K562 (cell line): ENCODE results near the gene HCN4. TPM values are rescaled to one million over a fixed set of nuclear protein-coding genes. Genes with fewer than 3 reads are reported as not detected.

Experiments used
- ATAC-seq: fragments of 200-7000 bp; cut with Tn5 transposase; 3 replicates; pipeline ENCODE4 v1.9.1; 2020; ENCODE audit warnings: moderate library complexity
- BruUV-seq: library from RNA; stranded (reverse); fragments of 400-500 nt; replicated peaks from 2 replicates; lab custom pipeline; 2021; lab: Mats Ljungman, UMichigan
- CTCF ChIA-PET: fragments of 300-600 bp; formaldehyde crosslinking; extraction: SDS; loops from one replicate; lab custom pipeline; 2021; ENCODE audit warnings: low intra/inter-chr PET ratio; lab: Yijun Ruan, JAX
- POLR2A ChIA-PET: fragments of 300-600, 350-650 bp; sonication (Branson Sonifier 250); formaldehyde crosslinking; extraction: SDS; loops from one replicate; lab custom pipeline; 2021; ENCODE audit warnings: antibody characterized with exemption, inconsistent platforms; lab: Yijun Ruan, JAX
- DNase-seq, 4 experiments: peaks; one replicate each; pipeline versions ENCODE4 v3.0.0 to v3.0.0-alpha.2; 2011 to 2018; ENCODE audit warnings: low spot score in 3 of 4, mixed read lengths in 3 of 4; ENCODE audit errors: extremely low read depth in 1 of 4
- FAIRE-seq: peaks from 2 replicates; lab custom pipeline; 2011; peaks lifted over from hg19 to GRCh38; lab: Jason Lieb, UNC
- H2AFZ ChIP-seq: 2 replicates; pipeline ENCODE4 v1.6.0; 2011; ENCODE audit warnings: low read depth, low read length, control low read depth, inconsistent platforms
- H3K27ac ChIP-seq: fragments of 200-600 bp; 3 replicates; pipeline ENCODE4 v1.8.0; 2011; ENCODE audit warnings: low read depth, mild to moderate bottlenecking, control low read depth, inconsistent platforms, low read length, moderate library complexity, mixed read lengths; ENCODE audit errors: extremely low read depth
- H3K27me3 ChIP-seq, 2 experiments: fragments of 300-600 bp in 1 of 2; 2 replicates in 1 of 2; 3 replicates in 1 of 2; pipeline versions ENCODE4 v1.6.0 to v1.8.0; 2011; ENCODE audit warnings: inconsistent platforms in 2 of 2, low read length in 2 of 2, mild to moderate bottlenecking in 1 of 2, mixed read lengths in 1 of 2, moderate library complexity in 1 of 2; ENCODE audit not compliant: control insufficient read depth in 2 of 2, insufficient read depth in 2 of 2
- H3K36me3 ChIP-seq: fragments of 300-600 bp; 3 replicates; pipeline ENCODE4 v1.8.0; 2011; ENCODE audit warnings: mild to moderate bottlenecking, low read length, inconsistent platforms; ENCODE audit not compliant: control insufficient read depth, insufficient read depth
- H3K4me1 ChIP-seq, 2 experiments: fragments of 200-600 bp in 1 of 2; replicated peaks in 1 of 2; 2 replicates in 1 of 2; 3 replicates in 1 of 2; pipeline versions ENCODE4 v1.5.1 to v1.8.0; 2011; ENCODE audit warnings: inconsistent platforms in 2 of 2, low read length in 2 of 2, mild to moderate bottlenecking in 1 of 2, mixed read lengths in 1 of 2, moderate library complexity in 1 of 2; ENCODE audit not compliant: control insufficient read depth in 2 of 2, insufficient read depth in 2 of 2
- H3K4me2 ChIP-seq: 2 replicates; pipeline ENCODE4 v1.6.1; 2011; ENCODE audit warnings: low read length, control low read depth, inconsistent platforms, mixed read lengths; ENCODE audit not compliant: insufficient read depth
- H3K4me3 ChIP-seq: fragments of 200-600 bp; sonication (generic), shearing (Covaris generic); 2 replicates; pipeline ENCODE4 v1.5.1; 2016; ENCODE audit warnings: control low read depth, inconsistent platforms
- H3K79me2 ChIP-seq: fragments of 200-600 bp; 3 replicates; pipeline ENCODE4 v1.8.0; 2011; ENCODE audit warnings: low read length, inconsistent platforms; ENCODE audit not compliant: control insufficient read depth, insufficient read depth
- H3K9ac ChIP-seq, 2 experiments: 2 replicates each; pipeline versions ENCODE4 v1.6.0 to v1.6.1; 2011; ENCODE audit warnings: low read depth in 2 of 2, low read length in 2 of 2, control low read depth in 1 of 2, inconsistent platforms in 1 of 2, mild to moderate bottlenecking in 1 of 2, mixed read lengths in 1 of 2; ENCODE audit not compliant: insufficient read depth in 1 of 2
- H3K9me1 ChIP-seq: one replicate; pipeline ENCODE4 v1.6.0; 2011; ENCODE audit warnings: inconsistent platforms, mild to moderate bottlenecking, low read length, moderate library complexity; ENCODE audit not compliant: control insufficient read depth, insufficient read depth
- H3K9me3 ChIP-seq: replicated peaks from 2 replicates; pipeline ENCODE4 v1.5.1; 2011; ENCODE audit warnings: low read depth, low read length, inconsistent platforms; ENCODE audit not compliant: control insufficient read depth, insufficient read depth
- H4K20me1 ChIP-seq: replicated peaks from 2 replicates; pipeline ENCODE4 v1.6.1; 2011; ENCODE audit warnings: low read length, inconsistent platforms, mixed read lengths; ENCODE audit not compliant: control insufficient read depth, insufficient read depth
- CHD1 ChIP-seq: fragments of 200-600 bp; sonication (generic); IDR thresholded peaks from one replicate; pipeline ENCODE4 v1.6.1; 2012; ENCODE audit warnings: mild to moderate bottlenecking, moderate library complexity, low read length, inconsistent platforms
- EHMT2 ChIP-seq: fragments of 450-650 bp; IDR thresholded peaks from 2 replicates; pipeline ENCODE4 v1.6.1; 2018; ENCODE audit warnings: antibody characterized with exemption
- ELK3 ChIP-seq: fragments of 450-650 bp; formaldehyde crosslinking; IDR thresholded peaks from 2 replicates; pipeline ENCODE4 v1.4.0; 2020; ENCODE audit warnings: mild to moderate bottlenecking
- EWSR1 ChIP-seq: fragments of 450-650 bp; IDR thresholded peaks from 2 replicates; pipeline ENCODE4 v1.6.1; 2018; ENCODE audit warnings: borderline replicate concordance, mild to moderate bottlenecking, low read depth, moderate library complexity; ENCODE audit not compliant: partially characterized antibody
- FIP1L1 ChIP-seq: fragments of 200-400 bp; formaldehyde crosslinking; IDR thresholded peaks from 2 replicates; pipeline ENCODE4 v1.6.1; 2018; ENCODE audit warnings: mild to moderate bottlenecking, low read depth, low read length; ENCODE audit not compliant: poor library complexity, severe bottlenecking
- FOS ChIP-seq: IDR thresholded peaks from 3 replicates; pipeline ENCODE4 v1.6.1; 2011; ENCODE audit not compliant: insufficient read length; ENCODE audit errors: extremely low read depth
- HDAC2 ChIP-seq: fragments of 450-650 bp; IDR thresholded peaks from 2 replicates; pipeline ENCODE4 v1.6.1; 2016; ENCODE audit warnings: mild to moderate bottlenecking
- MED1 ChIP-seq: sonication (generic); formaldehyde crosslinking; IDR thresholded peaks from 2 replicates; pipeline ENCODE4 v1.8.1; 2023; ENCODE audit warnings: missing genetic modification reagents, borderline replicate concordance
- SMAD1 ChIP-seq: fragments of 150-350 bp; IDR thresholded peaks from 2 replicates; pipeline ENCODE4 v1.6.1; 2014; ENCODE audit warnings: low read length, low read depth; ENCODE audit not compliant: partially characterized antibody
- SMC3 ChIP-seq: conservative IDR thresholded peaks from 2 replicates; pipeline ENCODE4 v1.6.1; 2011; ENCODE audit warnings: low read depth, low read length, improper control_type of control experiment; ENCODE audit not compliant: insufficient read depth
- U2AF2 ChIP-seq: fragments of 200-400 bp; formaldehyde crosslinking; optimal IDR thresholded peaks from 2 replicates; pipeline ENCODE3; 2017; ENCODE audit warnings: low read depth, mild to moderate bottlenecking, low read length
- ZNF24 ChIP-seq: fragments of 450-650 bp; IDR thresholded peaks from 2 replicates; pipeline ENCODE4 v1.6.1; 2016
- ZNF354B ChIP-seq: fragments of 250-450 bp; sonication (Bioruptor Pico); IDR thresholded peaks from 2 replicates; pipeline ENCODE4 v1.4.0; 2020
- ZNF699 ChIP-seq: fragments of 250-450 bp; sonication (Bioruptor Pico); IDR thresholded peaks from 2 replicates; pipeline ENCODE4 v1.8.0; 2021; ENCODE audit warnings: mild to moderate bottlenecking, moderate library complexity; ENCODE audit not compliant: insufficient replicate concordance
- WGBS: fragments of 100-300 bp; shearing (Covaris generic); methylation state at CpG from one replicate; pipeline ENCODE4 v1.1.6; 2016; ENCODE audit warnings: low coverage, mixed read lengths; ENCODE audit not compliant: insufficient coverage; ENCODE audit errors: missing lambda C conversion rate; 5-methylcytosine and 5-hydroxymethylcytosine counted together
- in situ Hi-C: fragments of 300-500 bp; cut with MboI; formaldehyde crosslinking; loops from 4 replicates; pipeline ENCODE4 v1.15.0; 2018; ENCODE audit warnings: inconsistent platforms, mixed read lengths
- intact Hi-C: fragments of 100-400 bp; cut with micrococcal nuclease; formaldehyde crosslinking; loops from 2 replicates; pipeline ENCODE4 v1.14.2; 2022
- polyA plus RNA-seq, 8 experiments: library from polyadenylated mRNA; depleted of rRNA in 4 of 8; stranded (reverse) in 5 of 8; unstranded in 3 of 8; fragments of >200 nt; fragmentation: Nextera tagmentation in 2 of 8; fragmentation: Illumina TruSeq in 1 of 8; extraction: Ambion mirVana in 2 of 8; extraction: Trizol in 1 of 8; gene quantifications; 2 replicates each; pipeline versions ENCODE4 v1.2.1 to v1.2.3, GENCODE V29; 2011 to 2014; ENCODE audit warnings: inconsistent platforms in 1 of 8, missing spikeins in 1 of 8
- total RNA-seq, 7 experiments: library from RNA; depleted of rRNA in 6 of 7; stranded (reverse); fragments of >200 nt in 6 of 7; fragmentation: Illumina TruSeq in 2 of 7; extraction: Trizol in 2 of 7; gene quantifications; 2 replicates each; pipeline versions ENCODE4 v1.2.1 to v1.2.3, GENCODE V29; 2011 to 2021; ENCODE audit warnings: low replicate concordance in 1 of 7
- TF ChIP-seq, protein P1 (sequence below): fragments of 150-350 bp; IDR thresholded peaks from 2 replicates; pipeline ENCODE4 v1.6.1; 2014; ENCODE audit warnings: low read depth, mild to moderate bottlenecking, low read length, borderline replicate concordance

HCN4 gene
- total and polyA plus RNA-seq, 9 of the 15 experiments (the other 6 are each of a cell fraction or from before 2014, with no cell fraction given) = not detected

DNA sequence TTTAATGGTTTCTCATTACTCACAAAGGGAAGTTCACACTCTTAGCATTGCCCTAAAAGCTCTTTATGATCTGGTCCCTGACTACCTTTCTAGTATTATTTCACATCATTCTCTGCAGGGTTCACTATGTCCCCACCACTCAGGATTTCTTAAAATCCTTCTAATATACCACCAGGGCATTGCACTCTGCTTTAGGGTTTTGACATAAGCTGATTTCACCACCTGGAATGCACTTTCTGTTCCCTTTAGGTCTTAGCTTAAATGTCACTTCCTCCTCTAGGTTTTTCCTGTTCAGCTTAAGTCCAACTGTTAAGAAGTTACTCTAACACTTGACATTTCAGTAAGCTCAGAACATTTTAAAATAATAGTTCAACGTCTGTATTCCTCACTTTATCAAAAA, 81.7 kb downstream of the HCN4 start:
- Histone ChIP-seq H3K4me3 (no peak overlapping the region), H3K27me3 (peaks cover 2 to 10% of the 10 kb centered on the region in 2 experiments; a peak in 3 of 5 replicates), H4K20me1 (no peaks in the 10 kb centered on the region), H3K9me3 (no peaks in the 10 kb centered on the region), H3K9ac (no peak overlapping the region), H3K36me3 (no peaks in the 10 kb centered on the region), H3K4me1 (no peaks in the 10 kb centered on the region), H3K4me2 (no peak overlapping the region), H3K9me1 (no peaks in the 10 kb centered on the region), H2AFZ (no peak overlapping the region), H3K79me2 (no peaks in the 10 kb centered on the region), H3K27ac (no peak overlapping the region)
- intact Hi-C loops (no loop called here), in situ Hi-C loops (no loop called here)
- CTCF ChIA-PET = interaction anchor here (1.4 kb wide), 1 partner anchor 413 kb away, joined by 5 read pairs; no protein-coding TSS in a partner anchor
- DNase-seq (no peak), ATAC-seq (no peak), FAIRE-seq (no peak)
- no TSS peak for BruUV-seq
- POLR2A ChIA-PET = interaction anchor here (0.6 kb wide), 1 partner anchor 1064 kb away, joined by 4 read pairs; no protein-coding TSS in a partner anchor
- TF ChIP-seq HDAC2 (no peak), U2AF2 (no peak), FOS (no peak), ELK3 (no peak), FIP1L1 (no peak), ZNF24 (no peak), SMAD1 (no peak), EWSR1 (no peak), ZNF699 (no peak), ZNF354B (no peak), SMC3 (no peak), EHMT2 (no peak), CHD1 (no peak), MED1 (CRISPR knock-in tag) (no peak)
- TF ChIP-seq, protein P1, sequence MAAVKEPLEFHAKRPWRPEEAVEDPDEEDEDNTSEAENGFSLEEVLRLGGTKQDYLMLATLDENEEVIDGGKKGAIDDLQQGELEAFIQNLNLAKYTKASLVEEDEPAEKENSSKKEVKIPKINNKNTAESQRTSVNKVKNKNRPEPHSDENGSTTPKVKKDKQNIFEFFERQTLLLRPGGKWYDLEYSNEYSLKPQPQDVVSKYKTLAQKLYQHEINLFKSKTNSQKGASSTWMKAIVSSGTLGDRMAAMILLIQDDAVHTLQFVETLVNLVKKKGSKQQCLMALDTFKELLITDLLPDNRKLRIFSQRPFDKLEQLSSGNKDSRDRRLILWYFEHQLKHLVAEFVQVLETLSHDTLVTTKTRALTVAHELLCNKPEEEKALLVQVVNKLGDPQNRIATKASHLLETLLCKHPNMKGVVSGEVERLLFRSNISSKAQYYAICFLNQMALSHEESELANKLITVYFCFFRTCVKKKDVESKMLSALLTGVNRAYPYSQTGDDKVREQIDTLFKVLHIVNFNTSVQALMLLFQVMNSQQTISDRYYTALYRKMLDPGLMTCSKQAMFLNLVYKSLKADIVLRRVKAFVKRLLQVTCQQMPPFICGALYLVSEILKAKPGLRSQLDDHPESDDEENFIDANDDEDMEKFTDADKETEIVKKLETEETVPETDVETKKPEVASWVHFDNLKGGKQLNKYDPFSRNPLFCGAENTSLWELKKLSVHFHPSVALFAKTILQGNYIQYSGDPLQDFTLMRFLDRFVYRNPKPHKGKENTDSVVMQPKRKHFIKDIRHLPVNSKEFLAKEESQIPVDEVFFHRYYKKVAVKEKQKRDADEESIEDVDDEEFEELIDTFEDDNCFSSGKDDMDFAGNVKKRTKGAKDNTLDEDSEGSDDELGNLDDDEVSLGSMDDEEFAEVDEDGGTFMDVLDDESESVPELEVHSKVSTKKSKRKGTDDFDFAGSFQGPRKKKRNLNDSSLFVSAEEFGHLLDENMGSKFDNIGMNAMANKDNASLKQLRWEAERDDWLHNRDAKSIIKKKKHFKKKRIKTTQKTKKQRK = no peak
- 0% methylated on average over 1 of the region's 1 CpG for WGBS
